GM19099 (cell line): ENCODE data around the gene GUCY2F.

Experiments
- POLR2A ChIP-seq: IDR thresholded peaks from 3 replicates; pipeline ENCODE4 v1.6.1; 2011; ENCODE audit warnings: low read depth; ENCODE audit not compliant: insufficient read length; ENCODE audit errors: extremely low read depth

Gene GUCY2F

GRCh38 chrX:109481986-109482385, at the start of gene GUCY2F:
TSS of gene GUCY2F (minus strand) at chrX:109482086. CDS start at chrX:109475936, 6,150 bp downstream.
- TF ChIP-seq POLR2A = no peak

GRCh38 chrX:109519001-109519400, 37.1 kb upstream of the GUCY2F start:
- TF ChIP-seq POLR2A = no peak

DNA sequence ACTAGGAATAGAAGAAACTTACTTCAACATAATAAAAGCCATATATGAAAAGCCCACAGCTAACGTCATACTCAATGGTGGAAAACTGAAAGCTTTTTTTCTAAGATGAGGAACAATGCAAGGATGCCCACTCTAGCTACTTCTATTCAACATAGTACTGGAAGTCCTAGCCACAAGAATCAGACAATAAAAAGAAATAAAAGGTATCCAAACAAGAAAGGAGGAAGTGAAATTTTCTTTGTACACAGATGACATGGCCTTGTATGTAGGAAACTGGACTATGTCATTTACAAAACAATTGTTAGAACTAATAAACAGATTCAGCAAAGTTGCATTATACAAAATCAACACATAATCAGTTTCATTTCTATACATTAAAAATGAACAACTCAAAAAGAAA, 29.2 kb upstream of the GUCY2F start:
- no peak for TF ChIP-seq POLR2A

- TF ChIP-seq POLR2A = no peak
Measured at GRCh38 chrX:109508915-109509314, 27.0 kb upstream of the GUCY2F start.

DNA sequence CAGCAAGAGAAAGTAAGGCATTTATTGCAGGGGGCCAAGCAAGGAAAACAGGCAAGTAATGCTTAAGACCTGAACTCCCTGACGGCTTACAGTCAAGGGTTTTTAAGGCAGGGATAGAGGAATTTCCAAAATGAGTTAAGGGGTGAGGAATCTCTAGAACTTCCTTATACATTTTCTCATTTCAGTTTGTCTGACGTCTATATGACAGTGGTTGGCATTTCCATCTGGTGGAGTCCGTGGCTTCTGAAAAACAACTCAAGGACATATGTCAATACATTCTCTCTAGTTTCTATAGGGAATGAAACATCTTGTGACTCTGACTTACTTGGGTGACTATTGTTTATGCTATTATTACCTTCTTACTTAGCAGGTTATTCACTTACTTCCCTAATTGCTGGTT, 19.3 kb upstream of the GUCY2F start:
- no peak for TF ChIP-seq POLR2A

- no peak for TF ChIP-seq POLR2A
Measured at GRCh38 chrX:109498434-109498833, 16.5 kb upstream of the GUCY2F start.

- no peak for TF ChIP-seq POLR2A
Measured at GRCh38 chrX:109489174-109489573, 7.3 kb upstream of the GUCY2F start.

- TF ChIP-seq POLR2A = no peak
Measured at GRCh38 chrX:109487640-109488039, 5.8 kb upstream of the GUCY2F start.

- no peak for TF ChIP-seq POLR2A
Measured at GRCh38 chrX:109485470-109486340, 3.8 kb upstream of the GUCY2F start.

- no peak for TF ChIP-seq POLR2A
Measured at GRCh38 chrX:109484886-109485285, 3.0 kb upstream of the GUCY2F start.

DNA sequence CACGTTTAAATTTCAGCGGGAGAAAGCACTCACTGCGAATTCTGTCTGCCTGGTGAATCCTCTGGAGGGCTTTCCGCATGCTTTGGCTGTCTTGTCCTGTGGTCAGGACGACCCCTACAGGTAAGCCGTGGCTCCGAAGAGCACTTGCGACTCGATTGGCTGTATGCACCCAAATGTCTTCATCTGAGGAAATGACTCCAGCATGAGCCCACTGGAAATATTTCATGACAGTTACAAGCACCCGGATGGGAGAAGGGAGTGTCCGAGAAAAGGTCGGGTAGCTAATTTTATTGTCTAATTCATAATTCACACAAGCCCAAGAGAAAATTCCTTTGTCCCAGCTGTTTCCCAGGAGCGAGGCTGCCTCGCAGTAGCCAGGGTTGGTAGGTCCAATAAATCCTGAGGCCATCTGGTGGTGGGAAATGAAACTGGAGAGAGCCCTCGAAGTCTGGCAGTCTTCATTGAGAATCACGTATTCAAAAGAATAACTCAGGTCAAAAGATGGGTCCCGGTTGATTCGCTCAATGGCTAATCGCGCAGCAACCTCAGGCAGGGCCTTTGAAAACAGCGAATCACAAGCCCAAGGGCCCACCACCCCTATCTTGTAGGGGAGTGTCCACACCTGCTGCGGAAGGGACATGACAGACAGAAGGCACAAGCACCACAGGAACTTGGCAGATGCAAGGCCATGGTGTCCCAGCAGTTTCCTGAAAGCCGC, 6.6 kb downstream of the GUCY2F start:
- no peak for TF ChIP-seq POLR2A

DNA sequence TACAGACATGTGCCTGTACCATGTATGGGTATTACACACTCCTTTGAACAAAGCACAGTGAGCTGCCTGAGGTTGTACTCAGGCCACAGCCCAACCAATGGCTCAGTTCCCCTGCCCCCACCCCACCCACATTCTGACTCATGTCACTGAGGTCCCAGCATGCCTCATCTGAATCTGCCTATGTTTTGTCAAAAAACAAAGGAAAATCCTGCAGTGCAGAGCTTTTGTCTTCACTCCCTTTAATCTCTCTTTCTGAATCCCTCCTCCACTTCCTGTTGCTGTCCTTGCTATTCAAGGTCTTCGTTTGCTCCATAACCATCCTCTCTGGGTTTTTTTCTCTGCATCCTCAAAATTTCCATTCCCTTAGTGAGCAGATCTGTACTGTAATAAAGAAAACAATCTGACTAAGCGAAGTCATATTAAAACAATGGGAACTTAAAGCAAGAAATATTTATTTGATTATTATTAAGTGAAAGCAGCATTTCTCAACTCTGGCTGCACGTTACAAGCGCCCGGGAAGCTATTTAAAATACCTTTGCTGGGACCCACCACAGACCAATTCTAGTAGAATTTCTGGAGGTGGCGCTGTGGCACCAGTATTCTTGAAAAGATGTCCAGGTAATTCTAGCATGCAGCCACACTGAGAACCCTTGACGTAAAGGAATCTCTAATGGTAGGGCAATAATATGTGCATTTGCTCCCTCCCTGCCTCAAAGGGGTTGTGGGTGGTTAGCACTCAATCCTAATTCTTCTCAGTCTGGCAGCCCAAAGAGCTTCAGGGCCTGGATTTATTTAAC, 8.7 kb downstream of the GUCY2F start:
- no peak for TF ChIP-seq POLR2A

DNA sequence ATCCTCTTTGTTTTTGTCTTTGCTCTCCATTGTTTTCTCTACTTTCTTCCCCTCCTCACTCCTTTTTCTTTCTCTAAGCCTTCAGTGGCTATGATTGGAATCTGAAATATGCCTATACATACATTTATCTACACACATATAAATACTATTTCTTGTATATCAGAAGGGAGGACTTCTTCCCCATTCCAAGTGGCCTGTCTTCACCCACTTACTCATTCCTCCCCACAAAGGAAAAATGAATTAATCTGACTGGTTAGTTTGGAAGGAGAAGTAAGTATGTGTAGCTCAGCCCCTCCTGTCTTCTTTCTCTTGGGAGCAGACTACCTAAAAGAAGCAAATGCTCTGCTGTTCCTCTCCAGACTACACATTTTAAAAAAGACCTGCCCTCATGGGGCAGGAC, 17.7 kb downstream of the GUCY2F start:
- no peak for TF ChIP-seq POLR2A

DNA sequence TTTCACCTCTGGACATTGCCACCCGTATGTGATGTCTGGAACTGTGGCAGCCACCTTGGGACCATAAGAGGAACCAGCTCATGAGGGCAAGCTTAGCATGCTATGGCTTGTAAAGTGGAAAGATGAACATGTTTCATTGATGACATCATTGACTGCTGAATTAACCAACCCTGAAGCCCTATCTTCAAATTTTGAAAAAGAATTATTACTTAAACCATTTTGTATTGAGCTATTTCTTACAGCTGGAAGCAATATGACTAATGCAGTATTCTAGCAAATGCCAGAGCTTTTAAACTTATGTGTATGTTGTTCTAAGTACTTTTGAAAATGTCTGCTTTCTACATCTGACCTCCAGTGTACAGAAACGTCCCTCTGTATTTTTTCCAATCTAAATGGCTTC, 18.1 kb downstream of the GUCY2F start:
- TF ChIP-seq POLR2A = no peak

DNA sequence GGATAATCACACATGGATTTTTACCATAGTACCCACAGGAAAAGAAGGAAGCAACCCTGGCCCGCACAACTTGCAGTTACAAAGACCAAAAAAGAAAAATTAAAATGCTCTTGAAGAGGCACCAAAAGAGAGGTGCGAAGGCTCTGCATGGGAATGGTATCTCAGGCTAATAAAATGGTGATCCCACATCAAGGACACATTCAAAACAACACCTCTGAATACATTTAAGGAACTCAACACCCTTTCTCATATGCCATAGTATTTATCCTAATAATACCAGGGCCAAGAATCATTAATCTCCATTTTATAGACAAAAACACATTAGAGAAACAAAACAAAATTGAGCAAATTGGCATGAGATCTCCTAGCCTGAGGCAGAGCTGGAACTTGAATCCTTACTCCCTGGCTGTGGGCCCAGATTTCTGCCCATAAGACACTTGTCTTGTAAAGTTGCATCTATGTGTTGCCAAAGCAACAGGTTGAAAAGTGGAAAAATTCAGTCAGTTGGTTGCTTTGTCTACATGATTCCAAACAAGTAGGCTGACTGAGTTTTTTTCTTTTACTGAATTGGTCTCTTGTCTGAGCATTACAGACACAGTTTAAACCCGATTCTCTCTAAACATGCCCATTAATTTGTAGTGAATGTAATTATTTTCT, 33.5 kb downstream of the GUCY2F start:
- TF ChIP-seq POLR2A = no peak
